ENCODE data around the gene C16orf54.
"Not testable (repeated sequence)": the region's sequence is repeated elsewhere in the genome, so short reads cannot be mapped to it uniquely, and the experiment has no call there.

The C16orf54 gene

DNA sequence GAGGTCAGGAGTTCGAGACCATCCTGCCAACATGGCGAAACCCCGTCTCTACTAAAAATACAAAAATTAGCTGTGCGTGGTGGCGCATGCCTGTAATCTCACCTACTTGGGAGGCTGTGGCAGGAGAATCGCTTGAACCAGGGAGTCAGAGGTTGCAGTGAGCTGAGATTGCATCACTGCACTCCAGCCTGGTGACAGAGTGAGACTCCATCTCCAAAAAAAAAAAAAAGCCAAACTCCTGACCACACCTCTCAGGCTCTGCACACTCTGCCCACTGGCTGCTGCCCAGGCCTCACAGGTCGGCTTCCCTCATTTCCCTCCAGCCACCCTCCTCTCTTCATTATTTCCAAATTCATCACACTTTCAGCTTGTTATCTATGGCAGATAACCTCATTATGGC, 26.5 kb upstream of the C16orf54 start:
- in situ Hi-C loops (cut with HindIII; ENCODE audit: low pct_ligation_motif_present, low pct_unique_long_range_greater_than_20kb, low sequenced_read_pairs); DNase-seq: not testable (repeated sequence)

DNA sequence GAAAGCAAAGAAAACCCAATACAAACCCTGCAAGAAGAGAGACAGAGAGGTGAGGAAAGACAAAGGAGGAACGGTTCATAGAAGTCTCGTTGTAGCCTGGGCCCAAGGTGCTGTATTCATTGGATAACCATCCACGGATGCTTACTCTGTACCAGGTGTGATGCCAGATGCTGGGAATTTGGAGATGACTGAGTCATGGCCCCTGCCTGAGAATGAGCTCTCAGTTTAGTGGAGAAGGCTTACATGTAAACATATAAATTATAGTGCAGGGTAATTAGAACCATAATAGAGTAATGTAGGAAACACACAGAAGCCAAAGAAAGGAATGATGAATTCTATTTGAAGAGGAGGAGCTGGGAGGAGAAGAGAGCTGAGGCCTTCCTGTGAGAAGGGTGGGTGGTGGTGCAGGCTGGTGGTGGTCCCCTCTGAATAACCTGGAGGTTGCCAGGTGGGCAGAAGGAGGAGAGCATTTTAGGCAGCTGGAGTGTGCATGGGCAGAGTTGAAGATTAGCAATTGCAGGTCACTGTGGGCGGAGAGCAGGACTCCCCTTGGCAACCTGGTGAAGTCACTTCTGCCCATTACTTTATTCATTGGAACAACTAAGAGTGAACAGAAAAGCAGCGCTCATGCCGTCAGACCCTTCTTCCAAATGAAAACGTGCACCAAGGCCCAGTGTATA, 24.6 kb upstream of the C16orf54 start:
- DNase-seq = no peak
- in situ Hi-C loops (cut with HindIII; ENCODE audit: low pct_ligation_motif_present, low pct_unique_long_range_greater_than_20kb, low sequenced_read_pairs) = no loop called here

DNA sequence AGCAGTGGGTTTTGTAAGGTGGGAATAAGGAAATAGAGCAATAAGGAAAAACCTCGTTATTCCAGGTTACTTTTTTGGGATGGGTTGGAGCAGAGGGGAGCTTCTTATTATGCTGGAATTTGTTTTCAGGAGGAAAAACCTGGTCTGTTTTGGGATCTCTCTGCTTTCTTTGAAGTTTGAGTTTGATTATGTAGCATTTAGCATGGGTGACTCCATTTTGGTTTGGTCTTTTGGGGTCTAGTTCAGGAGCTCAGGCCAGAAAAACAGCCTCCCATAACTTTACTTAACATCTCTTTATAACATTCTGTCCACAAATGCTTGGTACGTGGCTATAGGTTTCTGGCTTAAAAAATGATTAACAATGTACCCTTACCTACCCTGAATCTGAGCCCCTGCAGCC, 23.7 kb upstream of the C16orf54 start:
- in situ Hi-C loops (cut with HindIII; ENCODE audit: low pct_ligation_motif_present, low pct_unique_long_range_greater_than_20kb, low sequenced_read_pairs) = no loop called here
- DNase-seq = no peak

DNA sequence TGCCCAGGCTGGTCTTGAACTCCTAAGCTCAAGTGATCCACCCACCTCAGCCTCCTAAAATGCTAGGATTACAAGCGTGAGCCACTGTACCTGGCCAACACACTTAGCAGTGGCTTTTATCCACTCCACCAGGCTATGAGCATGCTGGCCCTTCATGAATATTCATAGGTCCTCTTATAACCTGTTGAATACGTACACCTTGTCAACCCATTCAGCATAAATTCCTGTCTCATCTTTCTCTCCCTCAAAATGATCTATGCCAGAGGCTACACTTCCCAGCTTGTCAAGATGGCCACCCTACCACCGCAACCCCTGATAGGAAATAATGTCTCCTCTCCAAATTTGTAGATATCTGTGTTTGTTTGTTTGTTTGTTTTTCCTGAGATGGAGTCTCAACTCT, 21.3 kb upstream of the C16orf54 start:
- in situ Hi-C loops (cut with HindIII; ENCODE audit: low pct_ligation_motif_present, low pct_unique_long_range_greater_than_20kb, low sequenced_read_pairs) = no loop called here
- no peak for DNase-seq

DNA sequence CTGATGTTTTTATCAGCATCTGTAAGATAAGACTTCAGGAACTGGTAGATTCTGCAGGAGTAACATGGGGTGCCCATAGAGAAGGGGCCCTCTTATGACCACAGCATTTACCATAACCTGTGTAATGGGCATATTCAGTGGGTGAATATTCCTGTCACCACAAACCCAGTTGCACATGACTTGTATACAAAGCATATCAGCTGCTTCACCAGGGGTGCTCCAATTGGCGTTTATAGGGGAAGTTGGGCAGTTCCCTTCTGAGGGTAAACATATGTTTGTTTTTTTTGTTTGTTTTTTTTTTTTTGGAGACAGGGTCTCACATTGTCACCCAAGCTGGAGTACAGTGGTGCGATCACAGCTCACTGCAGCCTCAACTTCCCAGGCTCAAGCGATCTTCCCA, 20.8 kb upstream of the C16orf54 start:
- in situ Hi-C loops (cut with HindIII; ENCODE audit: low pct_ligation_motif_present, low pct_unique_long_range_greater_than_20kb, low sequenced_read_pairs) = no loop called here
- DNase-seq = no peak

DNA sequence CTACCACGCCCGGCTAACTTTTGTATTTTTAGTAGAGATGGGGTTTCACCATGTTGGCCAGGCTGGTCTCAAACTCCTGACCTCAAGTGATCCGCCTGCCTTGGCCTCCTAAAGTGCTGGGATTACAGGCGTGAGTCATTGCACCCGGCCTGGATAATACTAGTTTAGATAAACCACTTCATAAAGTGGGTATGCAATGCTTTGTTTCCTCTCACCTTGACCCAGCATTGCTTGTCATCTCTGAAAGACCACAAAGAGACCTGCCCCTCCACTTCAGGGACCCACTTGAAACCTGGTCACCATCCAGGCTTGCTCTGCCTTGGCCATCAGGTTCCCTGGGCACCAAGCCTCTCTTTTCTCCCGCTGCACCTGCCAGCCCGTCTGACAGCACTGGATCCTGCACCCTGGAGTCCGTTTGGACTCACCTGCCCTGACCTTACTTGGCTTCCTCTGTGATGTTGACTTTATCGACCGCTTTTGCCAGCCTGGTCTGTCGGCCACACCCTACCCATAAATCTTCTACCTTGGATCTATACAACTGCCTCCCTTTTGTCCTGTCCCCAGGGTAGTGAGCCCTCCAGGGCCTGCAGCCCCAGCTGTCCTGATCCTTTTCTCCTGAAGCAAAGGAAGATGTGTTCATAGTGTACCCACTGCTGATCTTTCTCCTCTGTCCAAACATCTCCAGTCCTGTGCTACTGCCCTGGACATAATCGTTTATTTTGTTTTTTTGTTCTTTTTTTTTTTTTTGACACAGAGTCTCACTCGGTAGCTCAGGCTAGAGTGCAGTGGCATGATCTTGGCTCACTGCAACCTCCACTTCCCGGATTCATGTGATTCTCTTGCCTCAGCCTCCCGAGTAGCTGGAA, 19.6 kb upstream of the C16orf54 start:
- no peak for DNase-seq
- in situ Hi-C loops (cut with HindIII; ENCODE audit: low pct_ligation_motif_present, low pct_unique_long_range_greater_than_20kb, low sequenced_read_pairs) = no loop called here

DNA sequence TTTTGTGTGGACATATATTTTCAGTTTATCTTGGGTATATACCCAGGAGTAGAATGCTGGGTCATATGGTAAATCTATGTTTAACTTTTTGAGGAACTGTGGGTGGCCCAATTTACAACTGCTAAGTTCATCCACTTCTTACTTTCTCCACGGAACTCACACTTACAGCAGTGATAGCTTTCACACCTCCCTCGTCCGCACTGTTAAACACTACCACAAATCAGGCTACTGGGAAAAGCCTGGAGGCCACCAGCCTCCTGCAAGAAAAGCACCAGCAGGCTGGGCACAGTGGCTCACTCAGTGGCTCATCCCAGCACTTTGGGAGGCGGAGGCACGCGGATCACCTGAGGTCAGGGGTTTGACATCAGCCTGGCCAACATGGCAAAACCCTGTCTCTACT, 17.5 kb upstream of the C16orf54 start:
- no peak for DNase-seq
- in situ Hi-C loops (cut with HindIII; ENCODE audit: low pct_ligation_motif_present, low pct_unique_long_range_greater_than_20kb, low sequenced_read_pairs) = no loop called here

DNA sequence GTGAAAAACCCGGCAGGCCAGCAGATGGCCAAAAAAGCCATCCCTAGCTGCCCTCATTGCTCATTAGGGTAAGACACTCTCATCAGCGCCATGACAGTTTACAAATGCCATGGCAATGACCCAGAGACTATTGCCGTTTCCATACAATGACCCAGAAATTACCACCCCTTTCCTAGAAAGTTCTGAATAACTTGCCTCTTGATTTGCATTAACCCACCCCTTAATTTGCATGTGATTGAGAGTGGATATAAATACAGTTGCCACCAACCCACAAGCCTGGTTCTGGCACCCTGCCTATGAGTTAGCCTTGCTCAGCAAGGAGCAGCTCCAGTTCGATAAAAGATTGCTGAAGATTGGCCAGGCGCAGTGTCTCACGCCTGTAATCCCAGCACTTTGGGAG, 16.1 kb upstream of the C16orf54 start:
- DNase-seq = no peak
- in situ Hi-C loops (cut with HindIII; ENCODE audit: low pct_ligation_motif_present, low pct_unique_long_range_greater_than_20kb, low sequenced_read_pairs) = no loop called here

DNA sequence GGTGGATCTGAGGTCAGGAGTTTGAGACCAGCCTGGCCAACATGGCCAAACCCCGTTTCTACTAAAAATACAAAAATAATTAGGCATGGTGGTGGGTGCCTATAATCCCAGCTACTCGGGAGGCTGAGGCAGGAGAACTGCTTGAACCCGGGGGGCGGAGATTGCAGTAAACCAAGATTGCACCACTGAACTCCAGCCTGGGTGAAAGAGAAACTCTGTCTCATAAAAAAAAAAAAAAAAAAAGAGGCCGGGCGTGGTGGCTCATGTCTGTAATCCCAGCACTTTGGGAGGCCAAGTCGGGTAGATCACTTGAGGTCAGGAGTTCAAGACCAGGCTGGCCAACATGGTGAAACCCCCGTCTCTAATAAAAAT, 15.5 kb upstream of the C16orf54 start:
- DNase-seq; in situ Hi-C loops (cut with HindIII; ENCODE audit: low pct_ligation_motif_present, low pct_unique_long_range_greater_than_20kb, low sequenced_read_pairs): not testable (repeated sequence)

DNA sequence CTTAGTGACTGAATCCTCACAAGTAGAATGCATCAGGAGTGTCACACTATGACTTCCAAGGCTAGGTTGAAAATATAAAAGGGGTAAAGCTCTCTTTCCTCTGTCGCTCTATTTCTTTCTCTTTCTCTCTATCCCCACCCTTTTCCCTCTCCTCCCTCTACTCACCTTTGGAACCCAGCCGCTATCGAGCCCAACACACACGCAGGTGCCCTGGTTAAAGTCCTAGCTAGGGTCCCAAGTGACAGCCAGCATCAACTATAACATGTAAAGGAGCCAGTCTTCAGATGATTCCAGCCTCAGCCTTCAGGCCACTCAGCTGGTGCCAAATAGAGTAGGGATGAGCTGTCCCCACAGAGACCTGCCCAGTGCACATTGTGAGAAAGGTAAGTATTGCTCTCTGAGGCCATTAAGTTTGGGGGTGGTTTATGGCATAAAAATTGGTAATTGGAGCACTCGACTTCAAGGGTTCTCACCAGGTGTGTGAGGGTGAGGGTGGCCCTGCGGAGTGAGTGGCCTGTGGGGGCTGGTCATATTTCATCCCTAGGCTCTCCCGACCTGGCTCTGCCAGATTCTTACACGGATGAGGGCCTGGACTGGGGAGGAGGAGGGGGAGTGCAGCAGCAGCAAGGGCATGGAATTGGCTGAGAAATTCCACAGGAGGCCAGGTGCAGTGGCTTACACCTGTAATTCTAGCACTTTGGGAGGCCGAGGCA, 14.9 kb upstream of the C16orf54 start:
- in situ Hi-C loops (cut with HindIII; ENCODE audit: low pct_ligation_motif_present, low pct_unique_long_range_greater_than_20kb, low sequenced_read_pairs) = no loop called here

DNA sequence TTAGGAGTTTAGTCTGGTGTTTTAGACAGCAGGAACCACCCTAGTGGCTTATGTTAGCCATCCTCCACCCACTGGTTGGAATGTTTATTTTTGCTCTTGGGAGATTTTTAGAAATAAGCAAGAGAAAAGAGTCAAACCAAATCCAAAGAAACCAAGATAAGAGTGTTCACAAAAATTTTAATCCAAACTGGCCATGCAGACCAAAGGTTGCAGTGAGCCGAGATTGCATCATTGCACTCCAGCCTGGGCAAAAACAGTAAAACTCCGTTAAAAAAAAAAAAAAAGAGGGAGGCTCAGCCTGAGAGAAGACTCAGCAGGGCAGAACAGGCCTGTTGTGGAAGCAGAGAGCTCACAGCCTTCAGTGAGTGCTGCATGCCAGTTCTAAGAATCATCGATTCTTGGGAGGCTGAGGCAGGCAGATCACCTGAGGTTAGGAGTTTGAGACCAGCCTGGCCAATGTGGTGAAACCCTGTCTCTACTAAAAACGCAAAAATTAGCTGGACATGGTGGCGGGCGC, 12.2 kb upstream of the C16orf54 start:
- in situ Hi-C loops (cut with HindIII; ENCODE audit: low pct_ligation_motif_present, low pct_unique_long_range_greater_than_20kb, low sequenced_read_pairs) = no loop called here
- DNase-seq = no peak

More for the DNA sequence above, 14.9 kb upstream of the C16orf54 start:
- DNase-seq = no peak

DNA sequence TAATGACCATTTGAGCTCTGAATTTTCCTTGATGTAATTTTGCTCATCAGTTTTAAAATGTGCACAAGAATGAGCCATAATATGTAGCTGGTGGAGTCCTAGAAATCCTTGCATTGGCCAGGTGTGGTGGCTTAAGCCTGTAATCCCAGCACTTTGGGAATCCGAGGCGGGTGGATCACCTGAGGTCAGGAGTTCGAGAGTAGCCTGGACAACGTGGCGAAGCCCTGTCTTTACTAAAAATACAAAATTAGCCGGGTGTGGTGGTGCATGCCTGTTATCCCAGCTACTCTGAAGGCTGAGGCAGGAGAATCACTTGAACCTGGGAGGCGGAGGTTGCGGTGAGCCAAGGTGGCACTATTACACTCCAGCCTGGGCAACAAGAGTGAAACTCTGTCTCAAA, 11.3 kb upstream of the C16orf54 start:
- in situ Hi-C loops (cut with HindIII; ENCODE audit: low pct_ligation_motif_present, low pct_unique_long_range_greater_than_20kb, low sequenced_read_pairs); DNase-seq: not testable (repeated sequence)

DNA sequence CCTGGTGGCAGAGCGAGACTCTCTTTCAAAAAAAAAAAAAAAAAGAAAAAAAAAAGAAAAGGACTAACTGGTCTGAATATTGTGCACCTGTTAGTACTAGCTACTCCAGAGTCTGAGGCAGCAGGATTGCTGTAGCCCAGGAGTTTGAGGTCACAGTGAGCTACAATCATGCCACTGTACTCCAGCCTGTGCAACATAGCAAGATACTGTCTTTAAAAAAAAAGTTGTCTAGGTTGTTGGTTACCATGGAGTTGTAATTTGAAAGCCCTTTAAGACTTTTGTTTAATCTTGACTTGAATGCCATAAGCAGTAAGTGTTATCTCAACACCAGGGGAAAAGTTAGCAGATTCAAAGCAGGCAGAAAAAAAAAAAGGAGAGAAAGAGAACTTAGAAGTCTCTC, 10.9 kb upstream of the C16orf54 start:
- DNase-seq = no peak
- in situ Hi-C loops (cut with HindIII; ENCODE audit: low pct_ligation_motif_present, low pct_unique_long_range_greater_than_20kb, low sequenced_read_pairs) = no loop called here

DNA sequence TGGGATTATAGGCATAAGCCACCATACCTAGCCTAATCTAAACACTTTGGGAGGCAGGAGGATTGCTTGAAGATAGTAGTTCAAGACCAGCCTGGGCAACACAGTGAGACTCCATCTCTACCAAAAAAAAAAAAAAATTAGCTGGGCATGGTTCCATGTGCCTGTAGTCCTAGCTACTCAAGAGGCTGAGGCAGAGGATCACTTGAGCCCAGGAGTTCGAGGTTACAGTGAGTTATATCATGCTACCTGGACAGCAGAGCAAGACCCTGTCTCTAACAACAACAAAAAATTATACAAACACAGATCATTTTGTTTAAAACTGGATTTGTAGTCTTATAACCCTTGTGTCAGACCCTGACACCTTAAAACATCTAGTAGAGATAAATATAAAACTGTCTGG, 7.7 kb upstream of the C16orf54 start:
- DNase-seq = no peak
- in situ Hi-C loops (cut with HindIII; ENCODE audit: low pct_ligation_motif_present, low pct_unique_long_range_greater_than_20kb, low sequenced_read_pairs) = no loop called here

DNA sequence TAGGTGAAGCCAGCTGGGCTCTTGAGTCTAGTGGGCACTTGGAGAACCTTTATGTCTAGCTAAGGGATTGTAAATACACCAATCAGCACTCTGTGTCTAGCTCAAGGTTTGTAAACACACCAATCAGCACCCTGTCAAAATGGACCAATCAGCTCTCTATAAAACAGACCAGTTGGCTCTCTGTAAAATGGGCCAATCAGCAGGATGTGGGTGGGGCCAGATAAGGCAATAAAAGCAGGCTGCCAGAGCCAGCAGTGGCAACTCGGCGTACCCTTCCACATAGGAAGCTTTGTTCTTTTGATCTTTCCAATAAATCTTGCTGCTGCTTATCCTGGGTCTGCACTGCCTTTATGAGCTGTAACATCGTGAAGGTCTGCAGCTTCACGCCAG, 3.0 kb upstream of the C16orf54 start:
- in situ Hi-C loops (cut with HindIII; ENCODE audit: low pct_ligation_motif_present, low pct_unique_long_range_greater_than_20kb, low sequenced_read_pairs); DNase-seq: not testable (repeated sequence)

DNA sequence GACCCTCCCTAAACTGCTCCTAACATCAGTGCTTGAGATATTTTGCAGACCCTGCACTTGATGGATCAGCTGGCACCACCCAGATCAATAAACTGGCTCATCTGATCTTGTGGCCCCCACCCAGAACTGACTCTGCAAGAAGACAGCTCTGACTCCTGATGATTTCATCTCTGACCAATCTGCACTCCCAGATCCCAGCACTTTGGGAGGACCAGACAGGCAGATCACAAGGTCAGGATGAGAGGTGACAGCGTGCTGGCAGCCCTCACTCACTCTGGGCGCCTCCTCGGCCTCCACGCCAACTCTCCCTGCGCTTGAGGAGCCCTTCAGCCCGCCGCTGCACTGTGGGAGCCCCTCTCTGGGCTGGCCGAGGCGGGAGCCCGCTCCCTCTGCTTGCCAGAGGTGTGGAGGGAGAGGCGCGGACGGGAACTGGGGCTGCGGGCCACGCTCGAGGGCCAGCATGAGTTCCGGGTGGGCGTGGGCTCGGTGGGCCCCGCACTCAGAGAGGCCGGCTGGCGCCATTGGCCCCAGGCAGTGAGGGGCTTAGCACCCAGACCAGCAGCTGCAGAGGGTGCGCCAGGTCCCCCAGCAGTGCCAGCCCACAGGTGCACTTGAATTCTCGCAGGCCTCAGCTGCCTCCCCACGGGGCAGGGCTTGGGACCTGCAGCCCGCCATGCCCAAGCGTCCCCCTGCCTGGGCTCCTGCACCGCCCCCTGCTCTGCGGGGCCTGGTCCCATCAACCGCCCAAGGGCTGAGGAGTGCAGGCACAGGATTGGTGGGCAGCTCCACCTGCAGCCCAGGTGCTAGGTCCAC, 2.4 kb upstream of the C16orf54 start:
- in situ Hi-C loops (cut with HindIII; ENCODE audit: low pct_ligation_motif_present, low pct_unique_long_range_greater_than_20kb, low sequenced_read_pairs) = no loop called here
- no peak for DNase-seq

DNA sequence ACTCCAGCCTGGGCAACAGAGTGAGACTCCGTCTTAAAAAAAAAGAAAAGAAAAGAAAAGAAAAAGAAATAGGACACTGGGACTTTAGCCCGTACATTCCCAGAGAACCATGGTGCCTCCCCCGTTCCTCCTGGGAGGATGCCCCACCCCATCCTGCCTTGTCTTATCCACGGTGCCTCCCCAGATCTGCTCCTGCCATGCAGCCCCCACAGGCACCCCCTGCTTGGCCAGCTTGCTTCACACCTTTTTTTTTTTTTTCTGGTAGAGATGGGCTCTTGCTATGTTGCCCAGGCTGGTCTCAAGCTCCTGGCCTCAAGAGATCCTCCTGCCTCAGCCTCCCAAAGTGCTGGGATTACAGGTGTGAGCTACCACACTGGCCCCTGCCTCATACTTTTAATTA, 728 bp upstream of the C16orf54 start:
- in situ Hi-C loops (cut with HindIII; ENCODE audit: low pct_ligation_motif_present, low pct_unique_long_range_greater_than_20kb, low sequenced_read_pairs); DNase-seq: not testable (repeated sequence)

DNA sequence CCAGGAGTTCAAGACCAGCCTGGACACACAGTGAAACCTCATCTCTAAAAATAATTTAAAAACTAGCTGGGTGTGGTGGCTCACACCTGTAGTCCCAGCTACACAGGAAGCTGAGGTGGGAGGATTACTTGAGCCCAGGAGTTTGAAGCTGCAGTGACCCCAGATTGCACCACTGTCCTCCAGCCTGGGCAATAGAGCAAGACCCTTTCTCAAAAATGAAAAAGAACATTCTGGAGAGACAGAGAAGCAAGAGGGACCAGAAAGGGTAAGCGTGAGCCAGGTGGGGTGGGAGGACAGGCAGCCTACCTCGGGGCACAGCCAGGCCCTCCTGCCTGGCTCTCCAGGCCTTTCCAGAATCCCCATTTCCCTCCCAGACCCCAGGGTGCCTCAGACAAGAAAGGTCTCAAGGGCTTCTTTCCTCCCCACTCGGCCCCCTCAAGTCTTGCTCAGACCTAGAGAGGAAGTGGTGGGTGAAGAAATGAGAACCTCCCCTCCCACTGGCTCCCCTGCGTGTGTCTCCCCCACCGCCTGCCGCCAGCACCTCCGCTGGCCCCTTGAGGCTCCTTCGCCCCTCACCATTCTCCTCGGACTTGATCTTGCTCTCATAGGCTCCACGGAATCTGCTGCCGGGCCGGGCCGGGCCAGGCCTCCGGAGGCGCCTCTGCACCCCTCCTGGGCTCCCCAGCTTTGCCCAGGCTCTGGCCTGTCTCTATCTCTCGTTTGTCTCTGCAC, 503 bp downstream of the C16orf54 start:
- no peak for DNase-seq
- in situ Hi-C loops (cut with HindIII; ENCODE audit: low pct_ligation_motif_present, low pct_unique_long_range_greater_than_20kb, low sequenced_read_pairs) = no loop called here

Data from ACHN (cell line).